Adrenal gland (tissue), 5 donors: ENCODE measurements around the gene RASSF10.

ENCODE experiments used
- CTCF ChIP-seq, 6 experiments: fragments of 450-650 bp in 4 of 6; fragments of 200-600 bp in 2 of 6; sonication (generic) in 1 of 6; IDR thresholded peaks; 1 replicate in 5 of 6; 2 replicates in 1 of 6; pipeline versions ENCODE4 v1.5.1 to v1.8.0; 2016 to 2021; ENCODE audit warnings: antibody characterized with exemption in 6 of 6, mild to moderate bottlenecking in 2 of 6, moderate library complexity in 1 of 6
- POLR2A ChIP-seq, 2 donors: fragments of 450-650 bp; IDR thresholded peaks; one replicate each; pipeline ENCODE4 v1.6.1; 2017; ENCODE audit warnings: antibody characterized with exemption in 2 of 2, mild to moderate bottlenecking in 2 of 2, moderate library complexity in 1 of 2
- donor health status: DM: no; HTN: no; CAD: no.

DNA sequence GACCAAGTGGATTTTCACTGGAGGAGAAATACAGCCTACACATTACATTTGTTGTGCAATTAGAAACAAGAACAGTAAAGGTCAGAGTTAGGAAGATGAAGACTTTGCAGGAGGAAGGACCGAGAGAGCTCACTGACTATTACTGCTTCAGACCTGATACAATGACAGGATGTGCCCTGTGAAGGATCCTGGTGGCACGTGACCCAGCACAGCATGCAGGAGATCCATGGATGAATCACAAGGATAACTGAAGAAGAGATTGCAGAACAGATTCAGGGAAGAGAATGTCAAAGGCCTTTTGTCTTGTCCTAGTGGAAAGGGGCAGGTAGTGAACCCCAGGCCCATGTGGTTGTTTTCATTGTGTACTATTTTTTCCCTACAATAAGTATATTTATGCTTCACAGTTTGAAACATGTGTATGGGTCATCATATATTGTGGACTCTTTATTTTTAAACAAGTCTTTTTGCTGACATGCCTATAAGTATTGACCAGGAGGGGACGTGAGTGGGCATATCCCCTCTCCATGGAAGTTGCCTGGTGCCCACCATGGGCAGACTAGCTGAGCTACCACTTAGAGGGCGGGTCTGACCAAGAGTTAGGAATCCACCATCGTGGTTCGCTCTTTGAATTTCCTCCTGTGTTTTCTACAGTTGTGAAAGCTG lies 44.3 kb downstream of the RASSF10 start:
- TF ChIP-seq POLR2A (IDR thresholded peaks at IDR 0.05) (no peak), CTCF (IDR thresholded peaks at IDR 0.05) (no peak)
